GM19351 (cell line): ENCODE results near the gene EGFL7.
"Not testable (repeated sequence)": the region's sequence is repeated elsewhere in the genome, so short reads cannot be mapped to it uniquely, and the experiment has no call there.

Source experiments
- ATAC-seq: cut with Tn5 transposase; IDR thresholded peaks from one replicate; pipeline ENCODE4 v1.9.1; 2021; ENCODE audit warnings: mild to moderate bottlenecking, moderate library complexity; ENCODE audit not compliant: unreplicated experiment

EGFL7 gene

DNA sequence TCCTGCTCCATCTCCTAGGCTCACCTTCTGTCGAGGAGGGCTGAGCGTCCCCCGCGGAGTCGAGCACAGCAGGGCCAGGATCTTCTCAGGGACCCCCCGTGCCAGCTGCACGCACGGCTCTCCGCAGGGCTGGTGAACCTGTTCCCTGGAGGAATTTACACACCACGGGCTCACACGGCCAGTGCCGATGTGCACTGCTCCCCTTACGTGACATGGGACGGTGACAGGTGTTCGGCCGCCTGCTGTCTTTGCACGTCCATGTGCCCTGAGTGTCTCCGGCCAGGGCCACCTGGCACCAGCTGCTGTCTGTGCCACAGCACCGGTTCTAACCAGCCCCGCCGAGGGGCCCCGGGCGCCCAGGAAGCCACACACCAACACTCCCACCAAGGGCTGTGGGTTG, 33.2 kb downstream of the EGFL7 start:
- no peak for ATAC-seq

DNA sequence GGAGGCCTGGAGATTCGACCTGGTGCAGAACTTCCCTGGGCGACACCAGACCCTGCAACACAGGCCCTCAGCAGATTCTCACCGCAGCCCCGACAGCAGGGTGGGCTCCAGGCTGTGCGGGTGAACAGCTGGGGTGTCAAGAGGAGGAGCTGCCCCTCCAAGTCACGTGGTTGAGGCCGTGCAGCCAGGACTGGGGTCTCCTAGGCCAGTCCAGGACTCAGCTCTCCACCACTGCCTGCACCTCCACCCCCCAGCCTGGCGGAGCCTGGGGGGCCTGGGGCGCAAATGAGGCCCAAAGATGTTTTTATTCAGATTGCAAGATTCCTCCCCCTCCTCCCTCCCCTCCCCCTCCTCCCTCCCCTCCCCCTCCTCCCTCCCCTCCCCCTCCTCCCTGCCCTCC, 33.8 kb downstream of the EGFL7 start:
- no peak for ATAC-seq

DNA sequence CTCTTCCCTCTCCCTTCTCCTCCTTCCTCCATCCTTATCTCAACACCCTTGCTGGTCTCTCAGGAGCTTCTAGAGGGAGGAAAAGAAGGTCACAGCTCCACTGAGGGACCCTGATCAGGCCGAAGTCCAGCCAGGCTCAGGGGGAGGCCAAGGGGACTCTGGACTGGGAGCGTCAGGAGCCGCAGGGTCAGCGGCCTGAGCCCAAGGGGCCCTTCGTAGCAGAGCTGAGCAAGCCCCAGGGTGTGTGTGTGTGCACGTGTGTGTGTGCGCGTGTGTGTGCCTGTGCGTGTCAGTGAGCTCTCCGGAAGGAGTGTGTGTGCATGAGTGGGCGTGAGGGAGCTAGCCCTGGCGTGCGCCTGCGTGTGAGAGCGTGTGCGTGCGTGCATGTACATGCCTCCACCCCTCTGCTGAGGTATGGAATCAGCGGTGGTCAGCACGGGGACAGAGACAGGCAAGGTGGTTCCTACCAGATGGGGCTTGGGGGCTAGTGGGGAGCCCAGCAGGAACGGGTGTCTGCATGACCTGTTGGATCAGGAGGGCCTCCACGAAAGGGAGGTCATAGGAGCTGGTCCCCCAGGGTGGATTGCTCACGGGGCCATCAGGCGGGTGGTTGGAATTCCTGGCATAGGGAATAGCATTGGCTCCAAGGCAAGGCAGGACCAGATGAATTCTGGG, 34.6 kb downstream of the EGFL7 start:
- ATAC-seq = no peak

DNA sequence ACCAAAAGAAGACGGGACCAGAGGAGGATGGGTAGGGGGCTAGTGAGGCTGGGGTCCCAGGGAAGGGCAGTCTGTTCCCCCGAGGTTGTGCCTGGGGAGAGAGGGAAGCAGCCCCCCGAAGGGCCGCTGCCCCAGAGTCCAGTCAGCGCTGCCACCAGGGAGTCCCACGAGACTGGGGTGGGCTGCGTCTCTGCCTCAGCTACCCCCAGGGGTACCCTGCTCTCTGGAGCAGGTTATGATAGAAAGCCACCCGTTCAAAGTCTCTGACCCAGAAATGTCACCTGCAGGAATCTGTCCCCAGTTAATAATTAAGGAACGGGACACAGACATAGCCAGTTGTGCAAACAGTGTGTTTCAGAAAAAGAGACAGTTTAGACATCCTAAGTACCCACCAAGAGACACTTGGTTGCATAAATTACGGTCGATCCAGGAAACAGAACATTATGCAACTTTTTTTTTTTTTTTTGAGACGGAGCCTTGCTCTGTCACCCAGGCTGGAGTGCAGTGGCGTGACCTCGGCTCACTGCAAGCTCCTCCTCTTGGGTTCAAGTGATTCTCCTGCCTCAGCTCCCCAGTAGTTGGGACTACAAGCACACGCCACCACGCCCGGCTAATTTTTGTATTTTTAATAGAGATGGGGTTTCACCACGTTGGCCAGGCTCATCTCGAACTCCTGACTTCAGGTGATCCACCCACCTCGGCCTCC, 35.3 kb downstream of the EGFL7 start:
- ATAC-seq = no peak

DNA sequence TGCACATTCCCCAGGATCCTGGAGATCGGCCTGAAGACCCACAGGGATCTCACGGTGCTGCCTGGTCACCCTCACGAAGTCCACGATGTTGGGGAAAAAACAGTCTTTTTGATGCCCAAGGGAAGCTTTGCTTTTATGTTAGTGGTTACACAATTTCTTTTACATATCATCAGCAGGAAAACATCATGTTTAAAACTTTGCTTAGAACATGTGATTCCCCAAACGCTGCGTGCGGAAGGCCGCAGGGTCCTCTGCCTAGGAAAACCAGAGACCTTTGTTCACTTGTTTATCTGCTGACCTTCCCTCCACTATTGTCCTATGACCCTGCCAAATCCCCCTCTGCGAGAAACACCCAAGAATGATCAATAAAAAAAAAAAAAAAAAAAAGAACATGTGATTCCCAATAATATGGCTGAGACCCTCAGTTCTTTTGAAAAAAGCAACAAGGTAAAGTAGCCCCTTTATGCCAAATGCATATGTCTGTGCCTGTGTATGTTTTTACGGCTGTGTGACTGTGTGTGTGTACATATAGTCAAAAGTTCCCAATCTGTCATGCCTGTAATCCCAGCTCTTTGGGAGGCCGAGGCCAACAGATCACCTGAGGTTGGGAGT, 36.0 kb downstream of the EGFL7 start:
- ATAC-seq = no peak

DNA sequence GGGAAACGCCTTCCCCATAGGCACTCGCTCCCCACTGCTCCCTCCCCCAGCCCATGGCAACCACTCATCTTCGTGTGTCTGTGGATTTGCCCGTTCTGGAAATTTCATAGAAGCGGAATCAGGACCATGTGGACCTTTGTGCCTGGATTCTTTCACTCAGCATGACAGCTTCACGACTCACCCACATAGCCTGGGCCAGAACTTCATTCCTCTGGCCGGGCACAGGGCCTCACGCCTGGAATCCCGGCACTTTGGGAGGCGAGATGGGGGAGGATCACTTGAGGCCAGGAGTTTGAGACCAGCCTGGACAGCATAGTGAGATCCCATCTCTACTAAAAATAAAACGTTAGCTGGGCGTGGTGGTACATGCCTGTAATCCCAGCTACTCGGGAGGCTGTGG, 37.6 kb downstream of the EGFL7 start:
- ATAC-seq = no peak

DNA sequence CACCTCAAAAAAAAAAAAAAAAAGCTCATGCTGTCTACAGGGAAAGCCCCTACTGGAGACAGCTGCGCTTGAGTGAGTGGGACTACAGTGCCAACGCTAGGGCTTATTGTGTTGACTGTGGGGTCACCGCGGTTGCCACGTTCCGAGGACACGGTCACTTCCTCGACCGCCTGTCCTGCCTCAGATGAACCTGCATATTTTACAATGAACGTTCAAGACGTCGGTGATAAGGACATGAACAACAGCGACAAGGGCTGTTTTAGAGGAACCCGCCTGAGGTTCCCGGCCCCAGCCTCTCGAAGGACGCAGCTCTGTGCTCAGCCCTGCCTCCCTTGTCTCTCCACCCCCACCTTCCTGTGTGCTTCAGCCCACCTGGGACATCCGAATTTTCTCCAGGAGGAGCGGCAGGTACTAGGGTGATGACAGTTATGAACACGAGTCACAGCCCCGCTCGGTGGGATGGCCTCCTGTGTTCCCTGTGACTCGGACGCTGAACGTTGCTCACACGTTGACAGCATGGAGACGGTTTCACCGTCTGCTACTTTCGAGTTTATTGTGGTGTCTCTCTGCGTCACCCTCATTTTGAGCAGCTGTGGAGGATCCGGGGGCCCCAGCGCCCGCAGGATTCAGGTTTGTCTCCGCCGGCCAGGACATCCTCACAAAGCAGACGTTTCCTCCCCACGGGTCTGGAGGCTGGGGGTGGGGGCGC, 38.4 kb downstream of the EGFL7 start:
- ATAC-seq = peak; percentile 87

DNA sequence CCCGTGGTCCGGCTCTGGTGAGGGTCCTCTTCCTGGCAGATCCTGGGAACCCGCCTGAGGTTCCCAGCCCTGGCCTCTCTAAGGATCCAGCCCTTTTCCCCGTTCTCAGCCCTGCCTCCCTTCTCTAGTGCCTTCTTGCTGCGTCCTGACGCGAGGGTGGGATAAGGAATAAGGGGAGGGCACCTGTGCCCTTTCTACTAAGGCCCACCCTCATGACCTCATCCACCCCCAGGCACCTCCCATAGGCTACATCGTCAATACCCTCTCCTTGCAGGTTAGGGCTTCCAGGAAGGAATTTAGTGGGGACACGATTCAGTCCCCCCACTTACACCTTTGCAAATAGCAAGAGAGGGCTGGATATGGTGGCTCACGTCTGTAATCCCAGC, 38.9 kb downstream of the EGFL7 start:
- peak; percentile 19 for ATAC-seq

DNA sequence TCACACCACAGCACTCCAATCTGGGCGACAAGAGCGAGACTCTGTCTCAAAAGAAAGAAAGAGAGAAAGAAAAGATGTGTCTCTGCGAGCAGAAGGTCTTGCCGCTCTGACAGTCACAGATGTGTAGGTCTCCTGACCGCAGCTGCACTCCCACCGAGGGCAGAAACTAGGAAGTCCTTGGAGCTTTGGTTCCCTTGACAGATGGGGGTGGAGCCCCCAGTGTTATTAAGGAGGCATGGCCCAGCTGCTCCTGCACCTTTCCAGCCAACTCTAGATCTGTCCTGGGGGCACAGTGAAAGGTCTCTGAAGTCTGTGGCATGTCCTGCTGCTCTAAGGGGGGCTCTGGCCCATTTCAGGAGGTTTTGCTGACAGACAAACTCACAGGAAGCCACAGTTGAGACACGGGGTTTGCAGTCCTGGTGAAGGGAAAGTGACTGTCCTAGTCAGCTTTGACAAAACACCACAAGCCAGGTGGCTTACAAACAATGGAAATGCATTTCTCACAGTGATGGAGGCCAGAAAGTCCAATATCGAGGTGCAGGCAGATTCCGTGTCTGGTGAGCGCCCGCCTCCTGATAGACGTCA, 40.7 kb downstream of the EGFL7 start:
- ATAC-seq = no peak

DNA sequence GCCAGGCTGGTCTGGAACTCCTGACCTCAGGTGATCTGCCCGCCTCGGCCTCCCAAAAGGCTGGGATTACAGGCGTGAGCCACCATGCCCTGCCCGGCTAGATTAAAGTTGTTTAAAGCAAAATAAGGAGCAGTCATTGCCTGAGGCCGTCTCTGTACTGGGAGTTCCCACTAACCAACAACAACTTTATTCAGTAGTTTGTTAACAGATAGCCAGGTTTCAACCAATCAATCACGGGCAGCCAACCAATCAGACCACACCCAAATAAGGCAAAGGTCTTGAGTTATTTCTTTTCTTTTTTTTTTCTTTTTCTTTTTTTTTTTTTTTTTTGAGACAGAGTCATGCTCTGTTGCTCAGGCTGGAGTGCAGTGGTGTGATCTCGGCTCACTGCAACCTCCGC, 42.0 kb downstream of the EGFL7 start:
- ATAC-seq = not testable (repeated sequence)

DNA sequence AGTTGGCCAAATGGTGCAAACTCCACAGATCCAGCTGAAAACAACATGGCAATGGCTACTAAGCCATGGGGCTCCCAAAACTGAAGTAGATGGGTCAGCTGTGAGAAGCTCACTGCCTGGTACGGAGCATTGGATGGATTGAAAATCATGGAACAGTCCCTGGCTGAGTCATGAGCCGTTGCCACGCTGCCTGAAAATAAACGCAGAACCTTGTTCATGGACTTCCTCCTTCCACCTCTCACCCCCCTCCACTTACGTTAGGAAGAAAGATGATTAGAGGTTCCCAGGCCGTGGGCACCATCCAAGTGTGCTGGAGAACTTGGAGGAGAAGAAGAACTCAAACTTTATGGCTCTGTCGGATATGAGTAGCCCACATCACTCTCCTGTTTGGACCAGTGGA, 42.8 kb downstream of the EGFL7 start:
- ATAC-seq = no peak

DNA sequence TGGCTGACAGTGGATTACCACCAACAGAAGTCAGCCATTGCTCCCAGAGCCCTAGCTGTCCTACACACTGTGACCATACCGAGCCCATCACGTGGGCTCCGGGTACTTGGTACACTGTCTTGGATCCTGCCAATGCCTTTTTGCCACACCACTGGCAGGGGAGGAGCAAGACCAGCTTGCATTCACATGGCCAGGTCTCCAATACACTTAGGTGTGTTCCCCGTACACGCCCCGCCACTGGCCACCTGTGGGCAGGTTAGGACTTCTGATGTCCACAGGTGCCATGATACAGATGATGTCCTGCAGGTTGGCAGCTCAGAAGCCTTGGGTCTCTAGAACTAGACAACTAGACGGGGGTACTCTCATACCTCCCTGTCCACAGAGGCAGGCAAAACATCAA, 44.3 kb downstream of the EGFL7 start:
- no peak for ATAC-seq

DNA sequence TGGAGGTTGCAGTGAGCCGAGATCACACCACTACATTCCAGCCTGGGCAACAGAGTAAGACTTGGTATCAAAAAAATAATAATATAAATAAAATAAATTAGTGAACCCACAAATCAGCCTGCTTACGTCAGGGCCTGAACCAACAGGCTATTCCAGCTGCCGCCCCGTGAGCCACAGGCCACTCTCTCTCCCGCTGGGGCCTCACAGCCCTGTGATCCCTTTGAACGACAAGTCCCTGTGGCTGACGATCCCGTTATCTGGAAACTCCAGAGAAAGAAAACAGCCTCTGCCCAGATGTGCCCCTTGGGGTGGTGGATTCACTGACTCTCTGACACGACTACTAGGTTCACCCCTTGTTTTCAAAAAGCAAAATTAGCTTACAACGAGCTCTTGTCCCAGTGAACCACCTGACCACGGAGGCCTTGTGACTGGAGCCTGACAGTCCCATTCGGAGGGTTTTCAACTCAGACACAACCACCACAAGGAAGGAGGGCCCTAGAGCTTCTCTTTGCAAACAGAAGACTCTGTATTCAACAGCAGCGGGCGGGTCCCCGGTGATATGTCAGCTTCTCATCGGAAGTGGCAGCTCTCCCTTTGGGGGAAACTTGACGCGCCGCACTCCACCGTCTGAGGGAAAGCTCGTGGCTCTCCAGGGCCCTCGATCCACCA, 45.3 kb downstream of the EGFL7 start:
- ATAC-seq = no peak

DNA sequence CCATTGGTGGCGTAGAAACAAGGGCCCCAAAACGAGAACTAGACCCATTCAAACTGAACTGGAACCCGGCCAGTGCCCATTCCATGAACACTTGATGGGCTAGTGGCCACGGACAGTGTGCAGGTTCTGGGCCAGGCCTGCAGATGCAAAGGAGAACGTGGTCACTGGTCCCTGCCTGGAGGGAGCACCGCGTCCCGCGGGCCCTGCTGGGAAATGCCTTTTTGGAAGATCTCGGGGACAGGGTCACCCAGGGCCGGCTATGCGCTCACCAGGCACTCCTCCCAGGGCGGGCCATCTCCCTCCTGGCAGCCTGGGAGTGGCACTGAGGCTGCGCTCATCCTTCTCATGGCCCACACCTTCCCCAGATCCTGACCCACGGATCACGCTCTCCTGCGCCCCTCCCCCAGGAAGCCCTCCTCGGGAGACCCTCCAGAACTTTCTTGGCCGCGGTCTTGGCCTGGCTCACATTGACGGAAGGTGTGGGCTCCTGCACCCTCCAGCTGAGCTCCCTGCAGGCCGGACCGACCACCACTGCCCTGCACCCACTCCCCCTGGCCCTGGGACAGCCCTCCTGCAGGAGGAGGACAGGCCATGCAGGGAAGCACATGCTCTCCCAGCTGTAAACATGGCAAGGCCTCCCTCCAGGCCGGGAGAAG, 46.9 kb downstream of the EGFL7 start:
- no peak for ATAC-seq

DNA sequence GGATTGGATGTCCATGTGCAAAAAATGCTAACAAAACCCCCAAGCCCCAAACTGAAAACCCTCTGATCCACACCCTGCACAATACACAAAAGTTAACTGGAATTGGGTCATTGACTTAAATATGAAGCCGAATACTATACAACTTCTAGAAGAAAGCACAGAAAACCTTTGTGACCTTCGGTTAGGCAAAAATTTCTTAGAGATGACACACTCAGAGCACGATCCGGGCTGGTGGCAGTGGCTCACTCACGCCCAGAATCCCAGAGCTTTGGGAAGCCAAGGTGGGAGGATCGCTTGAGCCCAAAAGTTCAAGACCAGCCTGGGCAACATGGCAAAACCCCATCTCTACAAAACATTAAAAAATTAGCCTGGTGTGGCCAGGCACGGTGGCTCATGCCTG, 47.8 kb downstream of the EGFL7 start:
- ATAC-seq = no peak

DNA sequence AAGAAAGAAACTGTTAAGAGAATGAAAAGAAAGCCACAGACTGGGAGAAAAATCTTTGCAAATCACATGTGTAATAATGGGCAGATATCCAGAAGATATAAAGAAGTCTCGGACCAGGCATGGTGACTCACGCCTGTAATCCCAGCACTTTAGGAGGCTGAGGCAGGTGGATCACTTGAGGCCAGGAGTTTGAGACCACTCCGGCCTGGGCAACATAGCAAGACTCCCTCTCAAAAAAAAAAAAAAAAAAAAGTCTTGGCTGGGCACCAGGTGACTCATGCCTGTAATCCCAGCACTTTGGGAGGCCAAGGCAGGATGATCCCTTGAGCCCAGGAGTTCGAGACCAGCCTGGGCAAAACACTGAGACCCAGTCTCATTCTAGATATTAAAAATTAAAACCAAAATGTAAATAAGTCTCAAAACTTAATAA, 48.5 kb downstream of the EGFL7 start:
- not testable (repeated sequence) for ATAC-seq

DNA sequence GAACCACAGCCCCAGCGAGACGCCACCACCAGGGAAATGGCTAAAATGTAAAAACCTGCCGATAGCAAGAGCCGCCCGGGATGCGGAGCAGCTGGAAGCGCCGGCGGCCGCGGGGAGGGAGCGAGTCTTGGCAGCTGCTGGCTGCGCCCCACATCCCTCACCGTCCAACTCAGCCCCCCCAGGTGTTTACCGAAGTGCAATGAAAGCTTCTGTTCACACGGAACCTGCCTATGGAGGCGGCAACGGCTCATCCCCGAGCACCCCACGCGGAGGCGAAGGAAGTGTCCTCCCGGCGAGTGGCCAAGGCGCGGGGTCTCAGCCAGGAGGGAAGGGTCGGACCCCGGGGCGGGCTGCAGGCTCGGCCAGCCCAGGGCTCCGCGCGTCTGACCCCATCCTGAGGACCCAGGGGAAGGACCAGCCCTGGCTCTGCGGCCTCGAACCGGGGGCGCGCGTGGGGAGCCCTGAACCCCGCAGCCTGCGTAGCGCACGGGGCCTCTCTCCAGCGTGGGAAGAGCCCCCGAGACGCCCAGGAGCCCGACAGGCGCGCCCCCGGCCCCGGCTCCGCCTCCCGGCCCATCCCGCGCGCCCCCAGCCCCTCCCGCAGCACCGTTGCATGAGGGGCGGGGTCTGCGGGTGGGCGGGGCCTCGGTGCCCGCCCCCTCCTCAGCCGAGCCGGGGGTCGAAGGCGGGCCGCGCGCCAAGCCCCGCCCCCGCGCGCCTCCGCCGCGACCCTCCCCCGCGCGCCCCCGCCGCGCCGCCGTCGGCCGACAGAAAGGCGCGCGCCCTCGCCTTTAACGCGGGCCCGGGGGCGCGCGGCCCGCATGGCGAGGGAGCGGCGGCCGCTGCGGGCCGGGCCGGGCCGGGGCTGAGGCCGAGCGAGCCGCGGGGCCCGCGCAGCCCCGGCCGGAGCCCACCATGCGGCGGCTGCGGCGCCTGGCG, 49.3 kb downstream of the EGFL7 start, which contains the start of gene DIPK1B:
DIPK1B (plus strand) TSS at position 822 of the 939 bp plus-strand sequence; CDS start at position 916, 94 bp downstream.
- no peak for ATAC-seq

DNA sequence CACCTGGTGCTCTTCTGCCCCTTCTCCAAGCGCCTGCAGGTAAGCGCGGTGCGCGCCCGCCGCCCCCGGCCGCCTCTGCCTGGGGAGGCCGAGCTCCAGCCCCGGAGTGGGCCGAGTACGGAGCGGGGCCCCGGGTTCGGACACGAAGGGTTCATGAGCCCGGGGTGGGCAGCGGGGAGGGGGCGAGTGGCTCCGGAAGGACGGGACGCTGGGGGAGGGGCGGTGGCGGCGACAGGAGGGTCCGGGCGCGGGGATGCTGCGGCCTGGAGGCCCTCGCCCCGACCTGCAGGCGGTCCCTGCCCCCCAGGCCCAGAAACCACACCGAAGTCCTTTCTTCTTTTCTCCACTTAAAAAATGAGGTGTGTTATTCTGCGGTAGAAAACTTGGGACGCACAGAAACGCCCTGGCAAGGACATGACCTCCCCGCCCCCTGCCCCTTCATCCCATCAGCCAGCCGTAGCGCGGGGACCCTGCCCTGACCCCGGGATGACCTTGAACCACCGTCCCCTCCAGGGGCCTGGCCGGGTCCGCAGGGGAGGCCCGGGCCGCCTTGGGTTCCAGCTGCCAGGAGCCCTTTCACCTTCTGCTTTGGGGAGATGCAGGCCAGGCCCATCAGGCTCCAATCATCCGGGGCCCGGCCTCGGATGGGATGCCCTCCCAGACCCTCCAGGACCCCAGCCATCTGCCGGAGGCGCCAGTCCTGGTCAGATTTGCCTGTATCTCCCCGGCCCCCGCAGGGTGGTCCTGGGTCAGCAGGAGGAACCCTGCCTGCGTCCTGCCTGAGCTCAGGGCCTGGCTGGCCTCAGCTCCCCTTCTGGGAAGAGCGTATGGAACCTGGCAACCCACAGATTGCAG, 50.2 kb downstream of the EGFL7 start:
- no peak for ATAC-seq
